ENCODE data around the gene NSF.

The NSF gene

DNA sequence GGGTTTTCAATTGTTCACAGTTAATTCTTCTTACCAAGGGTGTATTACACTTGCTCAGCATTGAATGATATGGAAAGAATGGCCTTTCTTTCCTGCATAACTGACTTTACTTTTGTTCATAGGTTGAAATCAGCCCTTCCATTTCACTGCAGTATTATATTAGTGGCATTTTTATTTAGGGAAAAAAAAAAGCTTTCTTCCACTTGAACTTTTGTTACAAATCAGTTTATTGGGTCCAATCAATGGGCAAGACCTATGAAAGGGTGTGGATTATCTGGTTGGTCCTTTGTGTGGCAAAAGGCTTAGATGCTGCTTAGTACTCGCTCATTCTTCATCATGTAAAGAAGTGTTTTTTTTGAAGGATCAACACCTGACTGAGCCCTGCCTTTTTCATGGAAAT, 154.0 kb downstream of the NSF start (continued):
- TF ChIP-seq, protein P1, sequence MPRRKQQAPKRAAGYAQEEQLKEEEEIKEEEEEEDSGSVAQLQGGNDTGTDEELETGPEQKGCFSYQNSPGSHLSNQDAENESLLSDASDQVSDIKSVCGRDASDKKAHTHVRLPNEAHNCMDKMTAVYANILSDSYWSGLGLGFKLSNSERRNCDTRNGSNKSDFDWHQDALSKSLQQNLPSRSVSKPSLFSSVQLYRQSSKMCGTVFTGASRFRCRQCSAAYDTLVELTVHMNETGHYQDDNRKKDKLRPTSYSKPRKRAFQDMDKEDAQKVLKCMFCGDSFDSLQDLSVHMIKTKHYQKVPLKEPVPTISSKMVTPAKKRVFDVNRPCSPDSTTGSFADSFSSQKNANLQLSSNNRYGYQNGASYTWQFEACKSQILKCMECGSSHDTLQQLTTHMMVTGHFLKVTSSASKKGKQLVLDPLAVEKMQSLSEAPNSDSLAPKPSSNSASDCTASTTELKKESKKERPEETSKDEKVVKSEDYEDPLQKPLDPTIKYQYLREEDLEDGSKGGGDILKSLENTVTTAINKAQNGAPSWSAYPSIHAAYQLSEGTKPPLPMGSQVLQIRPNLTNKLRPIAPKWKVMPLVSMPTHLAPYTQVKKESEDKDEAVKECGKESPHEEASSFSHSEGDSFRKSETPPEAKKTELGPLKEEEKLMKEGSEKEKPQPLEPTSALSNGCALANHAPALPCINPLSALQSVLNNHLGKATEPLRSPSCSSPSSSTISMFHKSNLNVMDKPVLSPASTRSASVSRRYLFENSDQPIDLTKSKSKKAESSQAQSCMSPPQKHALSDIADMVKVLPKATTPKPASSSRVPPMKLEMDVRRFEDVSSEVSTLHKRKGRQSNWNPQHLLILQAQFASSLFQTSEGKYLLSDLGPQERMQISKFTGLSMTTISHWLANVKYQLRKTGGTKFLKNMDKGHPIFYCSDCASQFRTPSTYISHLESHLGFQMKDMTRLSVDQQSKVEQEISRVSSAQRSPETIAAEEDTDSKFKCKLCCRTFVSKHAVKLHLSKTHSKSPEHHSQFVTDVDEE (CRISPR knock-in tag; IDR thresholded peaks at IDR 0.05) = no peak
- no peak for TF ChIP-seq TCF4 (CRISPR knock-in tag; IDR thresholded peaks at IDR 0.05; ENCODE audit: borderline replicate concordance)

DNA sequence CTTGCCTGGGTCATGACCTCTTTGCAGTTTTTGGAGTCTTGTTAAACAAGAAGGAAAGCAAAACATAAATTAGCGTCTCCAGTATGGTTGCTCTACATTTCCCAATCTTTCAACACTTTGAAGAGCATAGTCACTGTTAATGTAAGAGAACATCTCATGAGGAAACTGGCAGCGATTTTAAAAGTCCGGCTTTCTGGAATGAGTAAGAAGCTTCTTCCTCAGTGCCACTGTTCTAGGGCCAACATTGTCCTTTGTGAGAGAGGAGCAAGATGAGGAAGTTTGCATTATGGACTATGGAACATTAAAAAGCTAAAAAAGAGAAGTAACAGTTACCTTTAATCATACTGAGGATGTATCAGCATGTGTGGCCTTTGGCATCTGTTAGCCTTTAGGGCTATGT, 154.9 kb downstream of the NSF start:
- TF ChIP-seq ZFP3 (CRISPR knock-in tag; IDR thresholded peaks at IDR 0.05) (no peak), CSDC2 (CRISPR knock-in tag; IDR thresholded peaks at IDR 0.05) (no peak), ZNF8 (CRISPR knock-in tag; IDR thresholded peaks at IDR 0.05) (no peak), GLIS3 (CRISPR knock-in tag; IDR thresholded peaks at IDR 0.05) (no peak), ZC3H10 (CRISPR knock-in tag; IDR thresholded peaks at IDR 0.05) (no peak), ZNF565 (CRISPR knock-in tag; conservative IDR thresholded peaks at IDR 0.05; ENCODE audit: low read depth) (no peak), ZNF70 (CRISPR knock-in tag; IDR thresholded peaks at IDR 0.05) (no peak), TCF4 (CRISPR knock-in tag; IDR thresholded peaks at IDR 0.05; ENCODE audit: borderline replicate concordance) (no peak), SNAI2 (CRISPR knock-in tag; IDR thresholded peaks at IDR 0.05) (no peak), RARB (CRISPR knock-in tag; IDR thresholded peaks at IDR 0.05) (no peak), ZFP30 (CRISPR knock-in tag; IDR thresholded peaks at IDR 0.05) (no peak), TOX (CRISPR knock-in tag; IDR thresholded peaks at IDR 0.05; ENCODE audit: borderline replicate concordance) (no peak), PPARA (CRISPR knock-in tag; IDR thresholded peaks at IDR 0.05; ENCODE audit: borderline replicate concordance) (no peak)
- TF ChIP-seq, protein P2, sequence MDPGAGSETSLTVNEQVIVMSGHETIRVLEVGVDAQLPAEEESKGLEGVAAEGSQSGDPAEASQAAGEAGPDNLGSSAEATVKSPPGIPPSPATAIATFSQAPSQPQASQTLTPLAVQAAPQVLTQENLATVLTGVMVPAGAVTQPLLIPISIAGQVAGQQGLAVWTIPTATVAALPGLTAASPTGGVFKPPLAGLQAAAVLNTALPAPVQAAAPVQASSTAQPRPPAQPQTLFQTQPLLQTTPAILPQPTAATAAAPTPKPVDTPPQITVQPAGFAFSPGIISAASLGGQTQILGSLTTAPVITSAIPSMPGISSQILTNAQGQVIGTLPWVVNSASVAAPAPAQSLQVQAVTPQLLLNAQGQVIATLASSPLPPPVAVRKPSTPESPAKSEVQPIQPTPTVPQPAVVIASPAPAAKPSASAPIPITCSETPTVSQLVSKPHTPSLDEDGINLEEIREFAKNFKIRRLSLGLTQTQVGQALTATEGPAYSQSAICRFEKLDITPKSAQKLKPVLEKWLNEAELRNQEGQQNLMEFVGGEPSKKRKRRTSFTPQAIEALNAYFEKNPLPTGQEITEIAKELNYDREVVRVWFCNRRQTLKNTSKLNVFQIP (CRISPR knock-in tag; IDR thresholded peaks at IDR 0.05; ENCODE audit: borderline replicate concordance, low read depth) = no peak
- TF ChIP-seq, protein P3, sequence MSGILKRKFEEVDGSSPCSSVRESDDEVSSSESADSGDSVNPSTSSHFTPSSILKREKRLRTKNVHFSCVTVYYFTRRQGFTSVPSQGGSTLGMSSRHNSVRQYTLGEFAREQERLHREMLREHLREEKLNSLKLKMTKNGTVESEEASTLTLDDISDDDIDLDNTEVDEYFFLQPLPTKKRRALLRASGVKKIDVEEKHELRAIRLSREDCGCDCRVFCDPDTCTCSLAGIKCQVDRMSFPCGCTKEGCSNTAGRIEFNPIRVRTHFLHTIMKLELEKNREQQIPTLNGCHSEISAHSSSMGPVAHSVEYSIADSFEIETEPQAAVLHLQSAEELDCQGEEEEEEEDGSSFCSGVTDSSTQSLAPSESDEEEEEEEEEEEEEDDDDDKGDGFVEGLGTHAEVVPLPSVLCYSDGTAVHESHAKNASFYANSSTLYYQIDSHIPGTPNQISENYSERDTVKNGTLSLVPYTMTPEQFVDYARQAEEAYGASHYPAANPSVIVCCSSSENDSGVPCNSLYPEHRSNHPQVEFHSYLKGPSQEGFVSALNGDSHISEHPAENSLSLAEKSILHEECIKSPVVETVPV (CRISPR knock-in tag; IDR thresholded peaks at IDR 0.05) = no peak
- TF ChIP-seq, protein P4, sequence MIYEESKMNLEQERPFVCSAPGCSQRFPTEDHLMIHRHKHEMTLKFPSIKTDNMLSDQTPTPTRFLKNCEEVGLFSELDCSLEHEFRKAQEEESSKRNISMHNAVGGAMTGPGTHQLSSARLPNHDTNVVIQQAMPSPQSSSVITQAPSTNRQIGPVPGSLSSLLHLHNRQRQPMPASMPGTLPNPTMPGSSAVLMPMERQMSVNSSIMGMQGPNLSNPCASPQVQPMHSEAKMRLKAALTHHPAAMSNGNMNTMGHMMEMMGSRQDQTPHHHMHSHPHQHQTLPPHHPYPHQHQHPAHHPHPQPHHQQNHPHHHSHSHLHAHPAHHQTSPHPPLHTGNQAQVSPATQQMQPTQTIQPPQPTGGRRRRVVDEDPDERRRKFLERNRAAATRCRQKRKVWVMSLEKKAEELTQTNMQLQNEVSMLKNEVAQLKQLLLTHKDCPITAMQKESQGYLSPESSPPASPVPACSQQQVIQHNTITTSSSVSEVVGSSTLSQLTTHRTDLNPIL (CRISPR knock-in tag; IDR thresholded peaks at IDR 0.05; ENCODE audit: low read depth) = no peak
- TF ChIP-seq, protein P1 (CRISPR knock-in tag; IDR thresholded peaks at IDR 0.05) = no peak
- no peak for ATAC-seq

DNA sequence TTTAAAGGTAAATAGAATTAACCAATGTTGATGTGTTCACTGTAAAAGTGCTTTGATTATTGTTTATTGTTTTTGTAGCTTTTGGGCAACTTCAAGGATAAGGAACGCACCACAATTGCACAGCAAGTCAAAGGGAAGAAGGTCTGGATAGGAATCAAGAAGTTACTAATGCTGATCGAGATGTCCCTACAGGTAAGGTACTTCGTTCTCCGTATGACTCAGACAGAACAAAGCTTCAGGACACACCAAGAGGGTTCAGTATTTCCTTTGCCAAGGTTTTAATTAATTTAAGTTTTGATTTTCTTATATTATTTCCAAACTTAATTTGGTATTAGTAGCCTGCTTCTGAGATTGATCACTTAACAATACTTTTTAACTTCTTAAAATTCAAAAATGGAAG, 161.0 kb downstream of the NSF start:
- no peak for ATAC-seq
- TF ChIP-seq, protein P5, sequence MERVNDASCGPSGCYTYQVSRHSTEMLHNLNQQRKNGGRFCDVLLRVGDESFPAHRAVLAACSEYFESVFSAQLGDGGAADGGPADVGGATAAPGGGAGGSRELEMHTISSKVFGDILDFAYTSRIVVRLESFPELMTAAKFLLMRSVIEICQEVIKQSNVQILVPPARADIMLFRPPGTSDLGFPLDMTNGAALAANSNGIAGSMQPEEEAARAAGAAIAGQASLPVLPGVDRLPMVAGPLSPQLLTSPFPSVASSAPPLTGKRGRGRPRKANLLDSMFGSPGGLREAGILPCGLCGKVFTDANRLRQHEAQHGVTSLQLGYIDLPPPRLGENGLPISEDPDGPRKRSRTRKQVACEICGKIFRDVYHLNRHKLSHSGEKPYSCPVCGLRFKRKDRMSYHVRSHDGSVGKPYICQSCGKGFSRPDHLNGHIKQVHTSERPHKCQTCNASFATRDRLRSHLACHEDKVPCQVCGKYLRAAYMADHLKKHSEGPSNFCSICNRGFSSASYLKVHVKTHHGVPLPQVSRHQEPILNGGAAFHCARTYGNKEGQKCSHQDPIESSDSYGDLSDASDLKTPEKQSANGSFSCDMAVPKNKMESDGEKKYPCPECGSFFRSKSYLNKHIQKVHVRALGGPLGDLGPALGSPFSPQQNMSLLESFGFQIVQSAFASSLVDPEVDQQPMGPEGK (CRISPR knock-in tag; IDR thresholded peaks at IDR 0.05; ENCODE audit: borderline replicate concordance) = no peak
